Fibroblast of lung (primary cell): Measurements from ENCODE around the gene FRY. TPM values are rescaled to one million over a fixed set of nuclear protein-coding genes. Genes with fewer than 3 reads are reported as not detected.

Experiments
- DNase-seq, 2 donors: peaks; one replicate each; pipeline versions ENCODE4 v3.0.0 to v3.0.0-alpha.2; 2010; ENCODE audit warnings: low read depth in 2 of 2
- H2AFZ ChIP-seq: 2 replicates; pipeline ENCODE4 v1.5.1; 2012; ENCODE audit warnings: low read length, control low read depth, inconsistent platforms
- H3K27ac ChIP-seq: 2 replicates; pipeline ENCODE4 v1.5.1; 2011; ENCODE audit warnings: low read length, control low read depth; ENCODE audit not compliant: insufficient read depth
- H3K27me3 ChIP-seq: 2 replicates; pipeline ENCODE4 v1.5.1; 2011; ENCODE audit warnings: mild to moderate bottlenecking, low read length; ENCODE audit not compliant: control insufficient read depth, insufficient read depth
- H3K36me3 ChIP-seq: 2 replicates; pipeline ENCODE4 v1.5.1; 2011; ENCODE audit warnings: low read length; ENCODE audit not compliant: control insufficient read depth, insufficient read depth
- H3K4me1 ChIP-seq: 2 replicates; pipeline ENCODE4 v1.5.1; 2011; ENCODE audit warnings: low read length; ENCODE audit not compliant: control insufficient read depth, insufficient read depth; ENCODE audit errors: extremely low read depth
- H3K4me2 ChIP-seq: 2 replicates; pipeline ENCODE4 v1.5.1; 2011; ENCODE audit warnings: low read length, control low read depth; ENCODE audit not compliant: insufficient read depth; ENCODE audit errors: extremely low read depth
- H3K4me3 ChIP-seq, 4 experiments: fragments of 200-600 bp in 1 of 4; sonication (generic) in 1 of 4; replicated peaks in 1 of 4; 2 replicates each; pipeline ENCODE4 v1.5.1; 2011 to 2016; ENCODE audit warnings: low read length in 4 of 4, low read depth in 3 of 4, mild to moderate bottlenecking in 3 of 4, control low read depth in 2 of 4, inconsistent platforms in 1 of 4, mixed read lengths in 1 of 4; ENCODE audit not compliant: insufficient read depth in 1 of 4; ENCODE audit errors: control extremely low read depth in 1 of 4
- H3K79me2 ChIP-seq: 2 replicates; pipeline ENCODE4 v1.5.1; 2012; ENCODE audit warnings: mild to moderate bottlenecking, low read length, inconsistent platforms; ENCODE audit not compliant: control insufficient read depth, insufficient read depth
- H3K9ac ChIP-seq: 2 replicates; pipeline ENCODE4 v1.5.1; 2011; ENCODE audit warnings: mild to moderate bottlenecking, low read length, control low read depth; ENCODE audit not compliant: insufficient read depth
- H3K9me3 ChIP-seq: 2 replicates; pipeline ENCODE4 v1.5.1; 2012; ENCODE audit warnings: low read depth, low read length; ENCODE audit not compliant: control insufficient read depth, insufficient read depth
- H4K20me1 ChIP-seq: 2 replicates; pipeline ENCODE4 v1.5.1; 2011; ENCODE audit warnings: low read length; ENCODE audit not compliant: control insufficient read depth, insufficient read depth; ENCODE audit errors: extremely low read depth
- CTCF ChIP-seq, 2 donors: IDR thresholded peaks in 1 of 2; conservative IDR thresholded peaks in 1 of 2; 1 replicate in 1 of 2; 2 replicates in 1 of 2; pipeline ENCODE4 v1.5.1; 2011 to 2012; ENCODE audit warnings: low read length in 2 of 2, control low read depth in 1 of 2, inconsistent platforms in 1 of 2, low read depth in 1 of 2, mild to moderate bottlenecking in 1 of 2
- EZH2 ChIP-seq: IDR thresholded peaks from 2 replicates; pipeline ENCODE4 v1.5.1; 2012; ENCODE audit warnings: low read length, control low read depth, mild to moderate bottlenecking; ENCODE audit errors: missing control alignments
- polyA plus RNA-seq, 2 donors: library from polyadenylated mRNA; depleted of rRNA in 1 of 2; stranded (reverse) in 1 of 2; unstranded in 1 of 2; fragments of >200 nt; gene quantifications; 2 replicates each; pipeline ENCODE4 v1.2.1, GENCODE V29; 2011 to 2012; ENCODE audit warnings: missing spikeins in 1 of 2
- total RNA-seq: library from RNA; depleted of rRNA; stranded (reverse); fragments of >200 nt; gene quantifications from 2 replicates; pipeline ENCODE4 v1.2.1, GENCODE V29; 2014

The FRY gene
- total and polyA plus RNA-seq, 2 donors (not counting 1 experiment from before 2014, with no cell fraction given): 8.8 to 18.3 TPM

GRCh38 chr13:32224916-32225315 is 193.3 kb downstream of the FRY start:
- H3K27ac ChIP-seq: peak overlapping the region; percentile 74
- no peak for TF ChIP-seq EZH2
- TF ChIP-seq CTCF (conservative IDR thresholded peaks at IDR 0.05 in 1 of 2, IDR thresholded peaks at IDR 0.05 in 1 of 2; ENCODE audit: low read depth in 1 of 2, low read length in 2 of 2): no peak
- H3K36me3 ChIP-seq: no peaks in the 10 kb centered on the region
- no peaks in the 10 kb centered on the region for H3K79me2 ChIP-seq
- H3K4me3 ChIP-seq: no peak overlapping the region
- H3K27me3 ChIP-seq: no peaks in the 10 kb centered on the region
- no peak overlapping the region for H3K9ac ChIP-seq
- no peak overlapping the region for H2AFZ ChIP-seq
- H3K4me2 ChIP-seq: peak overlapping the region; percentile 62
- no peaks in the 10 kb centered on the region for H3K9me3 ChIP-seq
- peaks cover 18% of the 10 kb centered on the region for H3K4me1 ChIP-seq
- no peaks in the 10 kb centered on the region for H4K20me1 ChIP-seq
- DNase-seq: peak; percentile 33

- no peaks in the 10 kb centered on the region for H4K20me1 ChIP-seq
- TF ChIP-seq EZH2 (no peak), CTCF (conservative IDR thresholded peaks at IDR 0.05 in 1 of 2, IDR thresholded peaks at IDR 0.05 in 1 of 2; ENCODE audit: low read depth in 1 of 2, low read length in 2 of 2) (no peak)
- no peaks in the 10 kb centered on the region for H3K9me3 ChIP-seq
- H3K4me3 ChIP-seq: no peak overlapping the region
- no peaks in the 10 kb centered on the region for H3K27me3 ChIP-seq
- H3K4me2 ChIP-seq: peak overlapping the region; percentile 62
- H3K4me1 ChIP-seq: peaks cover 18% of the 10 kb centered on the region
- H3K36me3 ChIP-seq: no peaks in the 10 kb centered on the region
- H3K27ac ChIP-seq: peak overlapping the region; percentile 74
- no peak overlapping the region for H2AFZ ChIP-seq
- DNase-seq: peak; percentile 69 to 90
- no peak overlapping the region for H3K9ac ChIP-seq
- H3K79me2 ChIP-seq: no peaks in the 10 kb centered on the region
Observed at GRCh38 chr13:32225481-32225931, 193.9 kb downstream of the FRY start.

- TF ChIP-seq CTCF (conservative IDR thresholded peaks at IDR 0.05 in 1 of 2, IDR thresholded peaks at IDR 0.05 in 1 of 2; ENCODE audit: low read depth in 1 of 2, low read length in 2 of 2): no peak
- no peak for TF ChIP-seq EZH2
- Histone ChIP-seq H3K9me3 (no peaks in the 10 kb centered on the region), H4K20me1 (no peaks in the 10 kb centered on the region), H3K79me2 (no peaks in the 10 kb centered on the region), H3K27me3 (no peaks in the 10 kb centered on the region), H3K9ac (no peak overlapping the region), H3K4me2 (no peak overlapping the region), H3K27ac (no peak overlapping the region), H2AFZ (no peak overlapping the region), H3K36me3 (no peaks in the 10 kb centered on the region), H3K4me1 (peaks cover 18% of the 10 kb centered on the region), H3K4me3 (no peak overlapping the region)
- peak in 1 of 2 donors; percentile 76 for DNase-seq
Observed at GRCh38 chr13:32228330-32229041, 196.9 kb downstream of the FRY start.
